Aorta (tissue), 5 donors: Measurements from ENCODE around the gene NEUROD4. TPM values are rescaled to one million over a fixed set of nuclear protein-coding genes. Genes with fewer than 3 reads are reported as not detected.

Experiments used
- ATAC-seq: fragments of 200-7000 bp; cut with Tn5 transposase; one replicate; pipeline ENCODE4 v1.9.1; 2022; ENCODE audit warnings: moderate library complexity; ENCODE audit not compliant: low FRiP score
- DNase-seq, 2 donors: peaks; one replicate each; pipeline ENCODE4 v3.0.0-alpha.2; 2020
- H3K27ac ChIP-seq, 2 donors: one replicate each; pipeline ENCODE4 v1.5.1; 2013; ENCODE audit warnings: low read length in 2 of 2, mild to moderate bottlenecking in 2 of 2, moderate library complexity in 2 of 2, control low read depth in 1 of 2, inconsistent platforms in 1 of 2, low read depth in 1 of 2
- H3K27me3 ChIP-seq, 2 donors: one replicate each; pipeline ENCODE4 v1.6.1; 2013; ENCODE audit warnings: control low read depth in 1 of 2, low read length in 1 of 2, mild to moderate bottlenecking in 1 of 2, moderate library complexity in 1 of 2; ENCODE audit not compliant: insufficient read depth in 2 of 2, control insufficient read depth in 1 of 2
- H3K36me3 ChIP-seq, 2 donors: one replicate each; pipeline ENCODE4 v1.6.1; 2013; ENCODE audit warnings: control low read depth in 1 of 2, low read length in 1 of 2, mild to moderate bottlenecking in 1 of 2; ENCODE audit not compliant: insufficient read depth in 2 of 2, control insufficient read depth in 1 of 2
- H3K4me1 ChIP-seq, 2 donors: one replicate each; pipeline ENCODE4 v1.6.1; 2013; ENCODE audit warnings: low read length in 2 of 2, control low read depth in 1 of 2, mild to moderate bottlenecking in 1 of 2, moderate library complexity in 1 of 2; ENCODE audit not compliant: insufficient read depth in 2 of 2, control insufficient read depth in 1 of 2
- H3K4me3 ChIP-seq, 2 donors: one replicate each; pipeline ENCODE4 v1.5.1; 2013; ENCODE audit warnings: low read length in 2 of 2, control low read depth in 1 of 2, mild to moderate bottlenecking in 1 of 2
- H3K9me3 ChIP-seq: one replicate; pipeline ENCODE4 v1.6.1; 2013; ENCODE audit warnings: mild to moderate bottlenecking, low read length; ENCODE audit not compliant: control insufficient read depth
- WGBS, 2 donors: extraction: QIAGEN DNeasy Blood & Tissue Kit; methylation state at CpG; one replicate each; pipeline ENCODE4 v1.1.7; 2013; 5-methylcytosine and 5-hydroxymethylcytosine counted together
- intact Hi-C, 2 donors: fragments of 100-400 bp; cut with DNase I; formaldehyde crosslinking; loops; one replicate each; pipeline versions ENCODE4 v1.14.2 to v1.15.0; 2022
- polyA plus RNA-seq, 2 donors: library from polyadenylated mRNA; stranded (reverse); fragments of 200-250 nt; gene quantifications; one replicate each; pipeline ENCODE4 v1.2.3, GENCODE V29; 2013
- total RNA-seq, 2 donors: library from RNA; stranded (reverse); fragmentation: NEBNext Ultra II Directional; extraction: Animal tissue kit (Norgen Biotek cat#: 25700); gene quantifications; one replicate each; pipeline ENCODE4 v1.2.1, GENCODE V29; 2021
- donor health status: healthy with polysubstance abuse.
- donor health status: Bipolar disorder and iron deficiency.
- donor health status: DM: no; HTN: no; CAD: no.
- donor health status: DM: no; HTN: no; CAD: no.
- donor health status: DM: yes; HTN: yes; CAD: no.

Gene NEUROD4
- total and polyA plus RNA-seq, 4 donors: not detected

DNA sequence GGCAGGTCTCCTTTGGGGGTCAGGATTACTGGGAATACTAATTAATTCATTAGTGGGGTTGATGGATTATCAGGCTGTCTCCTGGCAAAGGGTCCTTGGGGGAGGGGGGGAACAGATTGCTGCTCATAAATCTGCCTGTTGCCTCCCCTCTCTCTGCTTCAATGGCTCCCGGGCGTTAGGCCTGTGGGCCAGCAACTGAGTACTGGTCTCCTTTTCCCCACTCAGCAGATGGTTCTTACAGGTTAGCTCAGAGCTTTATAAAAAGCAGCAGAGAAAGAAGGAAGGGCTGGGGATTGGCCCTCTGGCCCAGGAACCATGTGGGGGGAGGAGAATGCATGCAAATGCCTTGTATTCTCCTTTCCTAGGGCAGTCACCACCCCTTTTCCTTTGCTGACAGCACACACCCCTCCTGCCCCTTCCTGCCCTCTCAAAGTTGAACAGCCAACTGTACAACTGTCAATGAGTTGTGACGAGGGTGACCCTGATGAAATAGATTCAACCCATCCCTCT, 2.3 kb upstream of the NEUROD4 start:
- H3K4me1 ChIP-seq: no peaks in the 10 kb centered on the region
- H3K27ac ChIP-seq: no peak overlapping the region
- WGBS, 2 donors: 11 to 19% methylated on average over 3 of the region's 3 CpGs
- H3K9me3 ChIP-seq: peaks cover 6% of the 10 kb centered on the region
- ATAC-seq: no peak
- no peaks in the 10 kb centered on the region for H3K36me3 ChIP-seq
- DNase-seq: no peak
- no peaks in the 10 kb centered on the region for H3K27me3 ChIP-seq
- no peak overlapping the region for H3K4me3 ChIP-seq
- intact Hi-C loops: no loop called here

- H3K27me3 ChIP-seq: no peaks in the 10 kb centered on the region
- 66 to 68% methylated on average over 2 of the region's 2 CpGs for WGBS, 2 donors
- no peak overlapping the region for H3K4me3 ChIP-seq
- no peaks in the 10 kb centered on the region for H3K4me1 ChIP-seq
- ATAC-seq: no peak
- DNase-seq: no peak
- no peaks in the 10 kb centered on the region for H3K9me3 ChIP-seq
- no peak overlapping the region for H3K27ac ChIP-seq
- intact Hi-C loops: no loop called here
- no peaks in the 10 kb centered on the region for H3K36me3 ChIP-seq
Observed at GRCh38 chr12:55024575-55024974, 4.8 kb downstream of the NEUROD4 start.

DNA sequence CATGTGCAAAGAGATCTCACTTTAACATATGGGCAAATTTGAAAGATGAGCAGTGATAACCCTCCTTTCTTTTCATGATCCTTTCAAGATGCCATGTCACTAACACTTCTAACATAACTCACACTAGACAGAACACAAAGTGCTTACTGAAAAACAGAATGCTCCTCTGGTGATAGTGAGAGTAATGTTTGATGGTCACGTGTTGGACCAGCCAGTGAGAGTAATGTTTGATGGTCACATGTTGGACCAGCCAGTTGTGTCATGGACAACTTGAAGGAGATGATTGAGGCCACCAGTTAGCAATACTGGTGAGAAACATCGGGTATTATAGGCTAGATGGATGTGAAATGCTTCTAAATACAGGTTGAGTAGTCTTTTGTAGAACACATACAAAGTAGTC, 5.7 kb downstream of the NEUROD4 start:
- no peaks in the 10 kb centered on the region for H3K36me3 ChIP-seq
- ATAC-seq (no peak), DNase-seq (no peak)
- 65 to 72% methylated on average over 2 of the region's 2 CpGs for WGBS, 2 donors
- H3K27me3 ChIP-seq: no peaks in the 10 kb centered on the region
- intact Hi-C loops: no loop called here
- no peaks in the 10 kb centered on the region for H3K9me3 ChIP-seq
- no peak overlapping the region for H3K4me3 ChIP-seq
- H3K4me1 ChIP-seq: no peaks in the 10 kb centered on the region
- no peak overlapping the region for H3K27ac ChIP-seq

DNA sequence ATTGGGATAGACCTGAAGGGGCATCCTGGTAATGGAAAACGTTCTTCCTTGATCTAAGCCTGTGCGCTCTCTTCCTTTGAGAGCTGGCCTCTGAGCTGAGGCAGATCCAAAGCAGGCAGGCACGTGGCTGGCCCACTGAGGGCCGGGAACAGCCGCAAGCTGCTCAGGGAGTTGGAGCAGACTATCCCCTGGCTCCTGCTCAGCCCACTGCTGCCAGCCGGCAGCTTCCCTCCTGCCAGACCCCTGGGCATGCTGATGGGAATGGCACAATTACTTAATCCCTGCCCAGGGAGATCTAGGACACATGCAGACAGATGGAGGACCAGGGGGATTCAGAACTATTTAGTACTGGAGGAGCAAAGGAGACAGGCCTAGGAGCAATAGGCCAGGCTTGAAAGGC, 14.4 kb downstream of the NEUROD4 start:
- Histone ChIP-seq H3K27ac (no peak overlapping the region), H3K4me1 (no peaks in the 10 kb centered on the region), H3K27me3 (no peaks in the 10 kb centered on the region), H3K9me3 (no peaks in the 10 kb centered on the region), H3K36me3 (no peaks in the 10 kb centered on the region), H3K4me3 (no peak overlapping the region)
- 39 to 47% methylated on average over 5 to 6 of the region's 6 CpGs for WGBS, 2 donors
- DNase-seq: no peak
- intact Hi-C loops: no loop called here
- ATAC-seq: no peak

DNA sequence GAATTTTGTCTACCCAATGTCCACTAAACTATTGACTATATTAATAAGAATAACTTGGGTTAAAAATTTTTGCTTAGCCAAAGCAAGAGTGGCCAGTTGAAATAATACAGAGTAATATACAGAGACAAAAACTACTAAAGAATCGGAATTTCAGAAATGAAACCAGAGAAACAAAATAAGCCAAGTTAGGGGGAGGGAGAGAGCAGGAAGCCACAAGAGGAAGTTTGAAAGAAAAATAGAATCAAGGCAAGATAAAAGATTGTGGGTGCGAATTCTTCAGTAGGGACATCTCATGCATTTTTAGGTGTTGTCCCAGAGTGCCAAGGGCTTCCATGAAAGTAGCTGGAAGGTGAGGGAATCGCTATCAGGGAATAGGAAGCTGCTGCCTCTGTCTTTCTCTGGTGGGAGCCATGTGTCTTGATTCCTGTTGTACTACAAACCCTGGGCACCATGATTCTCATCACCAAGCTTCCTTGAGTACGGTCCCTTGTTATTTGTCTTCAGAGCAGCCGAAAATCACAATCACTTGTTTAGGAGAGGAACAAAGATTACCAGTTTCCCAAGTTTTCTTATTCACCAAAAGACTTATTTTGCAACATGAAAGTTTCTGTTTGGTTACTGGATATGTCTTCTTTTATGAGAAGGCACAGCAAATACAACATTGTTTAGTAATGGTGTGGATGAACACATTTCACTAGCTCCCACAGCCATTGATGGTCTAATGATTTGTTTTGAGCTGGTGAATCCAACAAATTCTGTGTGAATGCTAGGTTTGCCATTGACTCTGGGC, 16.7 kb downstream of the NEUROD4 start:
- intact Hi-C loops: no loop called here
- Histone ChIP-seq H3K27me3 (no peaks in the 10 kb centered on the region), H3K4me1 (no peaks in the 10 kb centered on the region), H3K27ac (no peak overlapping the region), H3K9me3 (no peaks in the 10 kb centered on the region), H3K4me3 (no peak overlapping the region), H3K36me3 (no peaks in the 10 kb centered on the region)
- WGBS, 2 donors: 82 to 87% methylated on average over 5 of the region's 5 CpGs
- DNase-seq (no peak), ATAC-seq (no peak)

DNA sequence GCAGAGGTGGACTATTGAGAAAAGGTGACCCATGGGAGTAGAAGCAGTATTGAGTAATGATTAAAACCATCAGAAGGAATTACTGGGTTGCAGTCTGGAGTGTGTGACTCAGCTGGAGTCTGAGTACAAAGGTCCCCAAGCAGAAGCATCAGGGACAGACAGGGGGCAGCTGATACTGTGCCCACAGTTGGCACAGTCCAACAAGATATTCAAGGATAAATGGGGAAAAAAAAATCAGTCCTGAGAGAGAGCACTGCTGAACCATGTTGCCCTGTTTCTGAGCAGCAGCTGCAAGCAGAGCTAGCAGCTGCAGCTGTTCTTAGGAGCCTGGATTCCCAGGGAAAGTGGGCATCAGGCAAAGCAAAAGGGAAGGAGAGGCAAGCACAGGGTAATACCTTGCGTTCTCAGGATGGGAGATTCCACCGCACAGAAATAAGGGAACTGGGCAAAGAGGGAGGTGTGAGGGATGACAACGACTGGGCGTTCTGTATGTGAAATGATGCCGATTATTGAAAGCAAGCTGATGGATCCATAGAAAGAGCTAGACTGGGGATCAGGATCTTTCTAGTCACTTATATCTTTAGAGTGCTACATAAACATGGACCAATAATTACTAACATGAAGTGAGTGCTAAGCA, 17.7 kb downstream of the NEUROD4 start:
- ATAC-seq (no peak), DNase-seq (no peak)
- WGBS, 2 donors: 87 to 92% methylated on average over 5 of the region's 5 CpGs
- Histone ChIP-seq H3K4me1 (no peaks in the 10 kb centered on the region), H3K36me3 (no peaks in the 10 kb centered on the region), H3K27ac (no peak overlapping the region), H3K4me3 (no peak overlapping the region), H3K27me3 (no peaks in the 10 kb centered on the region), H3K9me3 (no peaks in the 10 kb centered on the region)
- intact Hi-C loops: no loop called here

DNA sequence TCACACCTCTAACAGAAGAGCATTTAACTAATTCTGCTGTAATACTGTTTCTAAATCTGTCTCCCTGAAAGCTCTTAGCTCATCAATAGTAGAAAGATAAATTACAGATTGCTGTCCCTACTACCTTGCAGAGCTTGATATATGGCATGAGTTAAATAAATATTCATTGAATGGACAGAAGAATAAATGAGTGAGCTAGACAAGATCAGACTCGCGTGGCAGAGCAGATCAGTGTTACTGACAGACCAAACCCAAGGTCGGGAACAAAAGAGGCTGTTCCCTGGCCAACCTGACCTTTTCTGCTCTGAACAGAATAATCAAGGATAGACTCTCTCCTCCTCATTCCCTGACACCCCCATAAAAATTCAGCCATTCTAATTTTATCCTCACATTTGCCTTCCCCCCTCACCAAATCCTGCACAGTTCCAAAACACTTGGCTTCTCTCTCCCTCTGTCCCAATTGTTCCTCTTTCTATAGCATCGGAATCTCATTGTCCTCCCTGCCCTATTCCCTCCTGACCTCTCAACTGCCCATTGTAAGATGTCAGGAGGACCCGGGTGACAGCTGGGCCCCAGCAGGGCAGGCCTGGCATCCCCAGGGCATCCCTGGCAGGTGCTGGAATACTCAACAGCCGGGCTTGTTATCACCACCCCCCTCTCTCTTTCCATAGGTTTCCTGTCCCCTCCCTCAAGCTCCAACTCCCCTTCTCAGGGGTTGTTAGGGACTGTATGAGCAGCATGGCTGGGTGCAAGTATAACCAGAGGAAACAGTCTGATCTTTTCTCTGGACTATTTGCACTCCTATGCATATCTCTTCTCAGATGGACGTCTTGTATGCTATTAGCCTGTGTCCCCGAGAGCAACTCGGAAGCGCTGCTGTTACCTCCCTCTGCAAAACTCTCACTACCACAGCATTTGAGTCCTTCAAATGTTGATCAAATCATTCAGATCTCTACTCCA, 19.9 kb downstream of the NEUROD4 start:
- Histone ChIP-seq H3K27ac (no peak overlapping the region), H3K4me3 (no peak overlapping the region), H3K4me1 (no peaks in the 10 kb centered on the region), H3K27me3 (no peaks in the 10 kb centered on the region), H3K9me3 (peaks cover 2% of the 10 kb centered on the region), H3K36me3 (no peaks in the 10 kb centered on the region)
- ATAC-seq: no peak
- DNase-seq: no peak
- intact Hi-C loops: no loop called here
- 62 to 65% methylated on average over 10 of the region's 10 CpGs for WGBS, 2 donors

- H3K4me3 ChIP-seq: no peak overlapping the region
- 70 to 78% methylated on average over 4 of the region's 4 CpGs for WGBS, 2 donors
- no peak overlapping the region for H3K27ac ChIP-seq
- H3K27me3 ChIP-seq: no peaks in the 10 kb centered on the region
- intact Hi-C loops: no loop called here
- DNase-seq: no peak
- no peaks in the 10 kb centered on the region for H3K4me1 ChIP-seq
- H3K36me3 ChIP-seq: no peaks in the 10 kb centered on the region
- peaks cover 2% of the 10 kb centered on the region for H3K9me3 ChIP-seq
- no peak for ATAC-seq
Observed at GRCh38 chr12:55041345-55042055, 21.7 kb downstream of the NEUROD4 start.
